Measurements from ENCODE around the gene PLA2G2D. TPM values are rescaled to one million over a fixed set of nuclear protein-coding genes. Genes with fewer than 3 reads are reported as not detected.
"Not testable (repeated sequence)": the region's sequence is repeated elsewhere in the genome, so short reads cannot be mapped to it uniquely, and the experiment has no call there.

The PLA2G2D gene
- total RNA-seq, 1 experiment from 2014 or later, result not detected

GRCh38 chr1:20147846-20148570 is 28.7 kb upstream of the PLA2G2D start:
- DNase-seq (ENCODE audit: low read depth), result no peak
- in situ Hi-C loops (cut with HindIII; ENCODE audit: low pct_unique_long_range_greater_than_20kb, low sequenced_read_pairs), result no loop called here

- in situ Hi-C loops (cut with HindIII; ENCODE audit: low pct_unique_long_range_greater_than_20kb, low sequenced_read_pairs), result no loop called here
- no peak for DNase-seq (ENCODE audit: low read depth)
Measured at GRCh38 chr1:20143734-20144565, 24.6 kb upstream of the PLA2G2D start.

GRCh38 chr1:20143318-20143717 is 24.0 kb upstream of the PLA2G2D start:
- no peak for DNase-seq (ENCODE audit: low read depth)
- in situ Hi-C loops (cut with HindIII; ENCODE audit: low pct_unique_long_range_greater_than_20kb, low sequenced_read_pairs), result no loop called here

GRCh38 chr1:20142001-20142710 is 22.8 kb upstream of the PLA2G2D start:
- in situ Hi-C loops (cut with HindIII; ENCODE audit: low pct_unique_long_range_greater_than_20kb, low sequenced_read_pairs), result no loop called here
- DNase-seq (ENCODE audit: low read depth), result no peak

GRCh38 chr1:20141466-20141865 is 22.1 kb upstream of the PLA2G2D start:
- in situ Hi-C loops (cut with HindIII; ENCODE audit: low pct_unique_long_range_greater_than_20kb, low sequenced_read_pairs), result no loop called here
- DNase-seq (ENCODE audit: low read depth), result no peak

- no peak for DNase-seq (ENCODE audit: low read depth)
- in situ Hi-C loops (cut with HindIII; ENCODE audit: low pct_unique_long_range_greater_than_20kb, low sequenced_read_pairs), result no loop called here
Measured at GRCh38 chr1:20141001-20141400, 21.7 kb upstream of the PLA2G2D start.

- in situ Hi-C loops (cut with HindIII; ENCODE audit: low pct_unique_long_range_greater_than_20kb, low sequenced_read_pairs), result no loop called here
Measured at GRCh38 chr1:20139776-20140612, 20.7 kb upstream of the PLA2G2D start.

GRCh38 chr1:20138961-20139550 is 19.7 kb upstream of the PLA2G2D start, which contains the start of gene PLA2G2F:
Gene PLA2G2F (plus strand): TSS chr1:20139323. CDS start chr1:20139428, 105 bp downstream.
- in situ Hi-C loops (cut with HindIII; ENCODE audit: low pct_unique_long_range_greater_than_20kb, low sequenced_read_pairs), result no loop called here
- no peak for DNase-seq (ENCODE audit: low read depth)

More at GRCh38 chr1:20139776-20140612, 20.7 kb upstream of the PLA2G2D start:
- DNase-seq (ENCODE audit: low read depth), result no peak

GRCh38 chr1:20138346-20138745 is 19.0 kb upstream of the PLA2G2D start:
- in situ Hi-C loops (cut with HindIII; ENCODE audit: low pct_unique_long_range_greater_than_20kb, low sequenced_read_pairs), result no loop called here

GRCh38 chr1:20137604-20138003 is 18.3 kb upstream of the PLA2G2D start:
- DNase-seq (ENCODE audit: low read depth), result no peak
- in situ Hi-C loops (cut with HindIII; ENCODE audit: low pct_unique_long_range_greater_than_20kb, low sequenced_read_pairs), result no loop called here

More at GRCh38 chr1:20138346-20138745, 19.0 kb upstream of the PLA2G2D start:
- DNase-seq (ENCODE audit: low read depth), result no peak

GRCh38 chr1:20137055-20137454 is 17.7 kb upstream of the PLA2G2D start:
- in situ Hi-C loops (cut with HindIII; ENCODE audit: low pct_unique_long_range_greater_than_20kb, low sequenced_read_pairs), result no loop called here
- no peak for DNase-seq (ENCODE audit: low read depth)

- no peak for DNase-seq (ENCODE audit: low read depth)
- in situ Hi-C loops (cut with HindIII; ENCODE audit: low pct_unique_long_range_greater_than_20kb, low sequenced_read_pairs), result no loop called here
Measured at GRCh38 chr1:20136249-20136648, 16.9 kb upstream of the PLA2G2D start.

GRCh38 chr1:20134995-20135394 is 15.7 kb upstream of the PLA2G2D start:
- in situ Hi-C loops (cut with HindIII; ENCODE audit: low pct_unique_long_range_greater_than_20kb, low sequenced_read_pairs), result no loop called here
- DNase-seq (ENCODE audit: low read depth), result no peak

- in situ Hi-C loops (cut with HindIII; ENCODE audit: low pct_unique_long_range_greater_than_20kb, low sequenced_read_pairs); DNase-seq (ENCODE audit: low read depth): not testable (repeated sequence)
Measured at GRCh38 chr1:20130518-20130917, 11.2 kb upstream of the PLA2G2D start.

- in situ Hi-C loops (cut with HindIII; ENCODE audit: low pct_unique_long_range_greater_than_20kb, low sequenced_read_pairs), result no loop called here
Measured at GRCh38 chr1:20126806-20127440, 7.6 kb upstream of the PLA2G2D start.

GRCh38 chr1:20126041-20126805 is 6.9 kb upstream of the PLA2G2D start:
- DNase-seq (ENCODE audit: low read depth), result no peak
- in situ Hi-C loops (cut with HindIII; ENCODE audit: low pct_unique_long_range_greater_than_20kb, low sequenced_read_pairs), result no loop called here

More at GRCh38 chr1:20126806-20127440, 7.6 kb upstream of the PLA2G2D start:
- no peak for DNase-seq (ENCODE audit: low read depth)
